Measurements from ENCODE around the gene CYLD.

Gene CYLD

DNA sequence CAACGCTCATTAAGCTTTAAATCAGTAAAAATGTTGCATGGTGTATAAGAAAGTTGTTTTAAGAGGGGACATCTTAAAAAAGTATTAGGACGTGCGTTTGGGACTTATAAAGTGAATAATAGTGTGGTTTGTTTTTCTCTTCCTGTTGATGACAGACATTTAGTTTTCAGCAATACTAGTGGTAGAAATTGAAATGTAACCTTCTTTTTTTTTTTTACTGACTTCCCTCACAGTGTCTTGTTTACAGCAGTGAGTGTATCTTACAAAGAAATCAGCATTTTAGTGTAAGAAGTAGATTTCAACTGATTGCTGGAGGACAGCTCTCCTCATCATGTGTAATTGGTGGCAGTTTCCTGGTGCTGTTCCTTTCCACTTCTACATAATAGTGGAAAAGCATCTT lies 39.6 kb downstream of the CYLD start:
- no peak for DNase-seq (ENCODE audit: low read depth)

GRCh38 chr16:50789757-50790156 lies 47.9 kb downstream of the CYLD start:
- no peak for DNase-seq (ENCODE audit: low read depth)

DNA sequence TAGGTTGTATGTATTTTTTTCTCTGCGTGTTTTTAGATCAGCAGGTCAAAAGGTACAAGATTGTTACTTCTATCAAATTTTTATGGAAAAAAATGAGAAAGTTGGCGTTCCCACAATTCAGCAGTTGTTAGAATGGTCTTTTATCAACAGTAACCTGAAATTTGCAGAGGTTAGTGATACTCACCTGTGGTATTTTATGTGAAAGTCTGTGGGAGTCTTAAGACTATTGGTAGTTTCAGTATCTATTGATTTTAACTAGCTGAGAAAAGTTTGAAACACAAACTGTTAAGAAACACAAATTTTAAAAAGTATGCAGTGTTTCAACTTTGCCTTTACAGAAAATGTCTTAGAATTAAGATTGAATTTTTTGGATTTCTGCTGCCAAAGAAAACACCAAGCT lies 49.6 kb downstream of the CYLD start:
- no peak for DNase-seq (ENCODE audit: low read depth)

GRCh38 chr16:50796829-50797228 lies 54.9 kb downstream of the CYLD start:
- DNase-seq (ENCODE audit: low read depth): no peak

DNA sequence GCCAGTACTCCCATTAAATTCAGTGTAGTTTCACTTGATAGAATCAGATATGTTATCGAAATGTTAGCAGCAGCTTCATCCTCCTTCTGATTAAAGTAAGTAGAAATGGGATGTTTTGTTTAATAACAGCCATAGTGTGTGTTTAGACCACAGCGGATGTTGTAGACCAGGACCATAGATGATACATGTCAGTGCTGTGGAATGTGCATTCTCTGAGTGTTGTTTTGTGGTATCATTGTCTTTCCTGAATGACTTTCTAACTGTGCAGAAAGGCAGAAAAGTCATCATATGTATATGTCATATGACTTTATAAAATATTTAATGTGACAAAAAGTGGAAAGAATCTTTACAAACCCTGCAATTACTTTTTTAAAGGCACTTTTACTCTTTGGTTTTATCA lies 55.6 kb downstream of the CYLD start:
- DNase-seq (ENCODE audit: low read depth): no peak

- no peak for DNase-seq (ENCODE audit: low read depth)
Measured at GRCh38 chr16:50800074-50800473, 58.2 kb downstream of the CYLD start.

- no peak for DNase-seq (ENCODE audit: low read depth)
Measured at GRCh38 chr16:50801036-50801435, 59.1 kb downstream of the CYLD start.

- no peak for DNase-seq (ENCODE audit: low read depth)
Measured at GRCh38 chr16:50802000-50802399, 60.1 kb downstream of the CYLD start.

- no peak for DNase-seq (ENCODE audit: low read depth)
Measured at GRCh38 chr16:50802961-50803360, 61.1 kb downstream of the CYLD start.

- no peak for DNase-seq (ENCODE audit: low read depth)
Measured at GRCh38 chr16:50804290-50804907, 62.5 kb downstream of the CYLD start.

- DNase-seq (ENCODE audit: low read depth): peak; percentile 78
Measured at GRCh38 chr16:50806099-50807062, 64.5 kb downstream of the CYLD start.

- DNase-seq (ENCODE audit: low read depth): no peak
Measured at GRCh38 chr16:50808929-50809538, 67.1 kb downstream of the CYLD start.

DNA sequence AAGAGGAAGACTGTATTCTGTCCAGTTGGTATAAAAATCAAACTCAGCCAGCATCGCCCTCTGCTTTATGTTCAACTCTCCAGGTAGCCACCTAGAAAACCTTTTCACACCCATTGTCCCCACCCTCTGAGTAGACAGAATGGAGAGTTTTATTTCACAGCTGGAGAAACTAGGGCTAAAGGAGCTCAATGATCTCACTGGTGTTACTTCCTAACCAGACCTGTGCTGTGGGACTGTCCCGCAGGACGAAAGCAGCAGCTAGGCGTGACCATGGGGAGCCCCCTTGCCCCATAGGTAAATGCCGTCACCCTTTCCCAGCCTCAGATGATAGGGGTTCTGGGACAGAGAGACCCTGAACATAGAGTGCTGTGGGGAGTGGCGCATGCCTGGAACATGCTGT lies 67.7 kb downstream of the CYLD start:
- DNase-seq (ENCODE audit: low read depth): no peak

DNA sequence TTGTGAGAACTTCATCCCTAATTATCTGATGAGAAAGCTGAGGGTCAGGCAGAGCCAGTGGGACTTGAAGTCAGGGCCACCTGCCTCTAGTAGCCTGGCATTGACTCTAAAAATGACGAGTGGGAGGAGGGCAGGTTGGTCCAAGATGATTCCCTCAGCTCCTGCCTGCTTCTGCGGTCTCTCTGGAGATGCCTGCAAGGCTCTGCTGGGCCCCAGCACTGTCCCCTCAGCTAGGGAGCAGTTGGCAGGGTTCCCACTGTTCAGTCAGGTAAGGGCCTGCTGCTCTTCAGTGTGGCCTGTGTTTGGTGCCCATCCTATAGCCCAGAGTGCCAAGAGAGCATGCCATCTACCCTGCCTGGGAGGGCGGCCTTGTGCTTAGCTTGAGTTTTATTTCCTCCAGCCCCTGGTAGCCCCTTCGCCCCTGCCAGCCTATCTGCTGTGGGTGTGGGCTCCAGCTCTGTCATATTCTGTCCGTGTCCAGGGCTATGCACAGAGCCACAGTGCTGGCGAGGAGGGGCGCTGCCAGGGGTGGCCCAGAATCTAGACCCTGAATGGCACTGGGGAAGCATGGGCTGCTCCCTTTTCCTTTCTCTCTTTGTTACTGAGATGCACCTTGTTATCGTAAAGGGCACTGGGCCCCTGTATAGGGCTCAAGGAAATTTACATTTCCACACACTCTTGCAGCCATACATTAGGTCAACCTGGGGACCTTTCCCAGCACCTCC lies 68.5 kb downstream of the CYLD start:
- no peak for DNase-seq (ENCODE audit: low read depth)

- no peak for DNase-seq (ENCODE audit: low read depth)
Measured at GRCh38 chr16:50812046-50812445, 70.2 kb downstream of the CYLD start.

DNA sequence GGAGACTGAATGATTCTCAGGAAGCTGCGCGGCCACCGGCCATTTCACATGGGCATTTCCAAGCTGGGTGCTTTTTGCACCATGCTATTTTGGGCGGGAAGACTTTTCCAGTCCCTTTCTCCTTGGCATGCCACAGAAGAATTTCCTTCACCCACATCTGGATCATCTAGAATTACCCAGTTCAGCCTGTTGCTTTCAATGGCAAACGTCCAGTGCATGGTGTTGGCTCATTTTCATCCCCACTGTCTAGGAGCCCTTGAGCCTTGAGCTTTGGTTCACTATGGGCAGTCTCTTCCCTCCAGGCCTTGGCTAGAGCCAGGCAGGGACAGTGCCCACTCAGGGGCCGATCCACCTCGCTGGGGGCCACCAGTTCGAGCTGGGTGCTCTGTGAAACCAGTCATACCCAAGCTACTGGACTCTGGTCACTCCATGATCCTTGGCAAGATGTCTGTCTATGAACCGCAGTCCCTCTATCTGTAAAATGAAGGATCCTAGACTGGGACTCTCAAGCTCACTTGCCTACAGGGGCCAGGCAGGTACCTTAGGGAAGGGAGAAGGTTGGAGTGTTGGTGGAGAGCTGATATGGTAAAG lies 71.1 kb downstream of the CYLD start:
- no peak for DNase-seq (ENCODE audit: low read depth)

DNA sequence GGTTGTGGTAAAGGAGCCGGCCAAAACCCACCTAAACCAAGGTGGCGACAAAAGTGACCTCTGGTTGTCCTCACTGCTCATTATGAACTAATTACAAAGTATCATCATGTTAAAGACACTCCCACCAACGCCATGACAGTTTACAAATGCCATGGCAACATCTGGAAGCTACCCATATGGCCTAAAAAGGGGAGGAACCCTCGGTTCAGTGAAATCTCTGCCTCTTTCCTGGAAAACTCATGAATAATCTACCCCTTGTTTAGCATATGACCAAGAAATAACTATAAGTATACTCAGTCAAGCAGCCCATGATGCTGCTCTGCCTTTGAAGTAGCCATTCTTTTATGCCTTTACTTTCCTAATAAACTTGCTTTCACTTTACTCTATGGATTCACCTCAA lies 72.2 kb downstream of the CYLD start:
- no peak for DNase-seq (ENCODE audit: low read depth)

GRCh38 chr16:50814541-50814940 lies 72.7 kb downstream of the CYLD start:
- DNase-seq (ENCODE audit: low read depth): no peak

- no peak for DNase-seq (ENCODE audit: low read depth)
Measured at GRCh38 chr16:50815382-50815781, 73.5 kb downstream of the CYLD start.

GRCh38 chr16:50816901-50817555 lies 75.1 kb downstream of the CYLD start:
- no peak for DNase-seq (ENCODE audit: low read depth)

GRCh38 chr16:50818380-50818779 lies 76.5 kb downstream of the CYLD start:
- no peak for DNase-seq (ENCODE audit: low read depth)

All from activated T-cell treated with anti-CD3 and anti-CD28 coated beads for 24 hours (primary cell).